Esophagus (tissue), 2 donors: ENCODE results near the gene EN2. TPM values are rescaled to one million over a fixed set of nuclear protein-coding genes. Genes with fewer than 3 reads are reported as not detected.
"Not testable (repeated sequence)": the region's sequence is repeated elsewhere in the genome, so short reads cannot be mapped to it uniquely, and the experiment has no call there.

Experiments
- H3K27ac ChIP-seq, 2 donors: one replicate each; pipeline ENCODE4 v1.5.1; 2013; ENCODE audit warnings: low read depth in 2 of 2, mild to moderate bottlenecking in 2 of 2, inconsistent platforms in 1 of 2, low read length in 1 of 2, moderate library complexity in 1 of 2
- H3K27me3 ChIP-seq, 2 donors: one replicate each; pipeline ENCODE4 v1.6.1; 2013; ENCODE audit warnings: low read length in 2 of 2, control low read depth in 1 of 2, mild to moderate bottlenecking in 1 of 2; ENCODE audit not compliant: insufficient read depth in 2 of 2, control insufficient read depth in 1 of 2
- H3K36me3 ChIP-seq, 2 donors: one replicate each; pipeline ENCODE4 v1.6.1; 2013; ENCODE audit warnings: low read length in 1 of 2; ENCODE audit not compliant: control insufficient read depth in 2 of 2, insufficient read depth in 2 of 2
- H3K4me1 ChIP-seq, 2 donors: one replicate each; pipeline ENCODE4 v1.6.1; 2013; ENCODE audit warnings: low read length in 1 of 2; ENCODE audit not compliant: control insufficient read depth in 2 of 2, insufficient read depth in 2 of 2
- H3K4me3 ChIP-seq, 2 donors: one replicate each; pipeline ENCODE4 v1.5.1; 2013; ENCODE audit warnings: low read length in 2 of 2, mild to moderate bottlenecking in 2 of 2, low read depth in 1 of 2, moderate library complexity in 1 of 2
- H3K9me3 ChIP-seq, 2 donors: one replicate each; pipeline ENCODE4 v1.6.1; 2013; ENCODE audit warnings: mild to moderate bottlenecking in 2 of 2, low read depth in 1 of 2, low read length in 1 of 2, moderate library complexity in 1 of 2; ENCODE audit not compliant: control insufficient read depth in 2 of 2, insufficient read depth in 1 of 2
- WGBS, 2 donors: extraction: QIAGEN DNeasy Blood & Tissue Kit; methylation state at CpG; one replicate each; pipeline ENCODE4 v1.1.7; 2013; 5-methylcytosine and 5-hydroxymethylcytosine counted together
- polyA plus RNA-seq, 2 donors: library from polyadenylated mRNA; stranded (reverse); fragments of 200-250 nt; gene quantifications; one replicate each; pipeline ENCODE4 v1.2.3, GENCODE V29; 2013
- donor health status: healthy with polysubstance abuse.
- donor health status: Bipolar disorder and iron deficiency.

EN2 gene
- polyA plus RNA-seq, 2 donors = 0.01 to 0.02 TPM

DNA sequence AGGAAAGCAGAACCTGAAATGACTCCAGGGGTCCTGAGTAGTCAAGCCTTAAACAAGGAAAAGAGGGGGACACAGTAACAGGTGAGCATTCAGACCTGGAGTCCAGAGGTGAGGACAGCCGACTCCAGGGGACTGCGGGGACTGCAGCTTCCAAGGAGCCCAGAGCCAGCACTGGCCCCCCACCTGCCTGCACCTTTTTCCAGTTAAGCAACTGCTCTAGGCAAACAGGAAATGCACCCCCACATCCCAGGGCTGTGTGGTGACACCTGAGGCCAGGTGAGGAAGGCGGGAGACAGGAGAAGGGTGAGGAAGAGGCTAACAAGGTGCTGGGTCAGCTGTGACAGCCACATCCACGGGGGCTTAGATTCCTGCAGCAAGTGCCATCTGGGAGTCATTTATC is 20.1 kb upstream of the EN2 start:
- H3K4me1 ChIP-seq = no peaks in the 10 kb centered on the region
- no peaks in the 10 kb centered on the region for H3K36me3 ChIP-seq
- 74 to 75% methylated on average over 4 of the region's 4 CpGs for WGBS, 2 donors
- no peaks in the 10 kb centered on the region for H3K27me3 ChIP-seq
- H3K27ac ChIP-seq = no peak overlapping the region
- no peak overlapping the region for H3K4me3 ChIP-seq
- H3K9me3 ChIP-seq = no peaks in the 10 kb centered on the region

- Histone ChIP-seq H3K36me3 (no peaks in the 10 kb centered on the region), H3K27ac (no peak overlapping the region), H3K4me3 (no peak overlapping the region), H3K9me3 (no peaks in the 10 kb centered on the region), H3K4me1 (no peaks in the 10 kb centered on the region), H3K27me3 (no peaks in the 10 kb centered on the region)
- WGBS, 2 donors = 40 to 47% methylated on average over 7 of the region's 7 CpGs
Measured at GRCh38 chr7:155438777-155439176, 19.2 kb upstream of the EN2 start.

DNA sequence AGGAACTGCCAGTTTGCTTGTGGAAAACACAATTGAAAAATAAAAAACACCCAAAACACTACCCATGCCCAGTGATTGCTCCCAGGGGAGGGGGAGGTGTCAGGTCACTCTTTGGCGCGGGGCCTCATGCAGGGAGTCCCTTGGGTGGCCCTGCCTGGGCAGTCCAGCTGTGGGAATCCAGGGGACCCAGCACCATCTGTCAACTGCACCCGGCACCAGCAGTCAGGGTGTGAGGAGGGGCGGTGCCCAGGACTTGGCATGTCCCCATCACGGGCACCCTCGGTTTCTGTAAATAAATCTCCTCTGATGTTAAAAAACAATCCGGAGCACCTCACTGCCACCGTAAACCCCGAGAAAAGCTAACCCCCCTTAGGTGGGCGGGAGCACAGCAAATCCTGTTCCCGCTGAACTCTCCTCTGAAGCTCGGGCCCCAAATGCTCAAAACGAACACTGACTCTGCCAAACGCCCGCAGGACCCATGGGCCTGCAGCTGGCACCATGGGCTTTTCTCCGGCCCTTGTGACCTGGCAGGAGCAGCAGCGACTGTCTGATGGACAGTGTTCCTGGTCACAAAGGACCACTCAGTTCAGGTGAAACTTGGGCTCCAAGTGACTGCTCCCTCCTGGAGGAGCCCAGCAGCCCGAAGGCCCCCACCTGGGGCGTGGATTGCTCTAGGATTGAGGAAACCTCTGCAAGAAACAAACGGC is 18.5 kb upstream of the EN2 start:
- no peaks in the 10 kb centered on the region for H3K27me3 ChIP-seq
- no peaks in the 10 kb centered on the region for H3K36me3 ChIP-seq
- no peaks in the 10 kb centered on the region for H3K9me3 ChIP-seq
- no peak overlapping the region for H3K27ac ChIP-seq
- 50 to 64% methylated on average over 20 of the region's 20 CpGs for WGBS, 2 donors
- no peaks in the 10 kb centered on the region for H3K4me1 ChIP-seq
- H3K4me3 ChIP-seq = no peak overlapping the region

DNA sequence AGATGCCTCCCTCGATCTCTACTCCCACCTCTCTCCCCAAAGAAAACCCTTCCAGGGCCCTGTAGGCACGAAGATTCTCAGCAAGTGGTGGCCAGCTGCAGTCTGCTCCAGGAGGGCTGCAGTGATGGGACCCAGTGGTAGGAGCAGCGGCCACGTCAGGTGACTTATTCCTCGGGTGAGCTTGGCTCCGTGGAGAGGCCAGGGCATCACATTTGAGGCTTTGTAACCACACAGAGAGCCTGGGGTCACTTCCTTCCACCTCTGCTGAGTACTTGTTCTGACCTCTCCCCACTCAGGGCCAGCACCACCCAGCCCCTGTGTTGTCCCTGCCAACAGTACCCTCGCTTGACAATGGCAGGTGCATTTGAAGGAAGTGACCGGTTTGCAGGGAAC is 17.9 kb upstream of the EN2 start:
- WGBS, 2 donors = 56 to 68% methylated on average over 8 of the region's 8 CpGs
- H3K27me3 ChIP-seq = no peaks in the 10 kb centered on the region

DNA sequence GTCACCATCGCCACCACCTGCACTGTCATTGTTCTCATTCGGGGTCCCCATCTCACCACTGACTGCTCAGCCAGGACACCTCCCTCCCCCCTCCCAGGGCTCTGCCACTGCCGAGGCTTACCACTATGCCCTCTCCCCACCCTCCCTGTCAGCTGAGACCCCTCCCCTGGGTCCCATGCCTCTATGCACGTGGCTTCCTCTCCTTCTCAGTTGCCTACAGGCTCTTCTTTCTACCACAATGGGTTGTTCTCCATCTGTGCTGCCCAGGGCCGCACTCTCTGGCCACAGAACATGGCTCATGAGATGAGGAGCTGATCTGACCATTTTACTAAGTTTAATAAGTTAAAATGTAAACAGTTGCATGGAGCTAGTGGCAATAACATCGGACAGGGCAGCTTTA is 16.1 kb upstream of the EN2 start:
- Histone ChIP-seq H3K27ac (no peak overlapping the region), H3K9me3 (no peaks in the 10 kb centered on the region), H3K36me3 (no peaks in the 10 kb centered on the region), H3K27me3 (no peaks in the 10 kb centered on the region), H3K4me3 (no peak overlapping the region), H3K4me1 (no peaks in the 10 kb centered on the region)
- 46 to 60% methylated on average over 6 of the region's 6 CpGs for WGBS, 2 donors

More for the DNA sequence above, 17.9 kb upstream of the EN2 start:
- Histone ChIP-seq H3K4me1 (no peaks in the 10 kb centered on the region), H3K4me3 (no peak overlapping the region), H3K27ac (no peak overlapping the region), H3K9me3 (no peaks in the 10 kb centered on the region), H3K36me3 (no peaks in the 10 kb centered on the region)

- WGBS, 2 donors = 85 to 91% methylated on average over 8 of the region's 8 CpGs
- Histone ChIP-seq H3K27me3 (peaks cover 18 to 19% of the 10 kb centered on the region in 2 donors), H3K36me3 (no peaks in the 10 kb centered on the region), H3K9me3 (peaks cover 0 to 3% of the 10 kb centered on the region in 2 donors), H3K4me3 (no peak overlapping the region), H3K4me1 (peaks cover 3% of the 10 kb centered on the region in 2 donors), H3K27ac (no peak overlapping the region)
Measured at GRCh38 chr7:155444746-155445145, 13.2 kb upstream of the EN2 start.

GRCh38 chr7:155445606-155446005 is 12.3 kb upstream of the EN2 start:
- not testable (repeated sequence) for H3K9me3 ChIP-seq, H3K4me3 ChIP-seq, H3K4me1 ChIP-seq, H3K27ac ChIP-seq, H3K36me3 ChIP-seq
- 79 to 80% methylated on average over 9 of the region's 9 CpGs for WGBS, 2 donors
- peaks cover 18 to 27% of the 10 kb centered on the region in 2 donors for H3K27me3 ChIP-seq

DNA sequence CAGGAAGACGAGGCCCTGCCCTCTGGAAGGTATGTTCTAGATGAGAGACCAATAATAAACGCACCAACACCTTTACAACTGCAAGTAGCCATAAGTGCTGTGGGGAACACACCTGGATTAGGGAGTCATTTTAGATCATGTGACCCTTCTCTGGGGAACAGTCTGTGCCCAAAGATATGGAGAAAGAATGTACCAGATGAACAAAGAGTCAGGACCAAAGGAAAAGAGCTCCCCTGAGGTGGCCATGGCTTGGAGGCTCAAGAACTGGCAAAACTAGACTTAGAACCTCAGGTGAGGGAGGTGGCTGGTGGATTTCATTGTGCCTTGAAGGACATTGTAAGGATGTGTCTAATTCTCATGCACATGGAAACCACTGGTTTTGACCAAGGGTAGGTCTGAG is 10.3 kb upstream of the EN2 start:
- Histone ChIP-seq H3K9me3 (peaks cover 0 to 3% of the 10 kb centered on the region in 2 donors), H3K27me3 (peaks cover 19 to 38% of the 10 kb centered on the region in 2 donors), H3K36me3 (no peaks in the 10 kb centered on the region), H3K4me3 (no peak overlapping the region), H3K4me1 (peaks cover 3% of the 10 kb centered on the region in 2 donors), H3K27ac (no peak overlapping the region)
- WGBS, 2 donors = 60 to 63% methylated on average over 2 of the region's 2 CpGs

DNA sequence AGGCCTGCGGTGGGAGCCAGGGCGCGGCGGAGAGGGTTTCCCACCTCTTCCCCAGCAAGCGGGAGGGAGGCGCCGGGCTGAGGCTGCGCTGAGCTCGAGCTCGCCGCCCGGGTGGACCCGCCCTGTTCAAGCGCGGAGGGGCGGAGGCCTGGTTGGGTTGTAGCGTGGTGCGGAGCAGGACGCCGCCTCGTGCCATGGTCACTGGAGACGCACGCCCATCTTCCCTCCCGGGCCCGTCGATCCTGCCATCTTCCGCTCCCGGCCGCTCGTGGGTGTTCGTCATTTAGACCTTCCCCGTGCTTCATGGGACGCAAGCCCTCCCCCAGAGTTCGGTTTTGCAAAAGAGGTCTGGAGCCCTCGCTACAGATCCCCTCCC is 9.3 kb upstream of the EN2 start:
- Histone ChIP-seq H3K4me3 (no peak overlapping the region), H3K27me3 (peaks cover 27 to 46% of the 10 kb centered on the region in 2 donors), H3K9me3 (peaks cover 0 to 3% of the 10 kb centered on the region in 2 donors), H3K27ac (no peak overlapping the region), H3K36me3 (no peaks in the 10 kb centered on the region), H3K4me1 (peaks cover 3% of the 10 kb centered on the region in 2 donors)
- WGBS, 2 donors = 2 to 5% methylated on average over 30 to 35 of the region's 35 CpGs
